LNCaP clone FGC (cell line): ENCODE measurements around the gene RFC5.
A peak's percentile ranks its signal among the peaks of the same experiment; 100 is the strongest.

Experiments
- DNase-seq: peaks from one replicate; pipeline ENCODE4 v3.0.0-alpha.2; 2011; ENCODE audit warnings: low read depth
- H3K4me3 ChIP-seq: 2 replicates; pipeline ENCODE4 v1.5.1; 2011; ENCODE audit warnings: mild to moderate bottlenecking, low read depth, low read length, control low read depth
- CTCF ChIP-seq: IDR thresholded peaks from 2 replicates; pipeline ENCODE4 v1.5.1; 2012; ENCODE audit warnings: mild to moderate bottlenecking; ENCODE audit not compliant: control insufficient read depth, insufficient read depth; ENCODE audit errors: extremely low read depth

The RFC5 gene

DNA sequence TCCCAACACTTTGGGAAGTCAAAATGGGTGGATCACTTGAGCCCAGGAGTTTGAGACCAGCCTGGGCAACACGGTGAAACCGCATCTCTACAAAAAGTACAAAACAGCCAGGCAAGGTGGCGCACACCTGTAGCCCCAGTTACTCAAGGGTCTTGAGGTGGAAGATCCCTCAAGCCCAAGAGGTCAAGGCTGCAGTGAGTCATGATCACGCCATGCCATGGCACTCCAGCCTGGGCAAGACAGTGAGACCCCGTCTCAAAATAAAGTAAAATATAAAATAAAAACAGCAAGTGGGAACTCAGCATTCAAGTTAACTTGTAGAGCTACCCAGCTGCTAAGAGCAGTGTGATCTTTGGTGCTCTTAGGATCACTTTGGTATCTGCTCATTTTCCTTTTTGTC is 12.7 kb downstream of the RFC5 start:
- no peak for DNase-seq
- no peak for TF ChIP-seq CTCF
- H3K4me3 ChIP-seq: no peak overlapping the region

DNA sequence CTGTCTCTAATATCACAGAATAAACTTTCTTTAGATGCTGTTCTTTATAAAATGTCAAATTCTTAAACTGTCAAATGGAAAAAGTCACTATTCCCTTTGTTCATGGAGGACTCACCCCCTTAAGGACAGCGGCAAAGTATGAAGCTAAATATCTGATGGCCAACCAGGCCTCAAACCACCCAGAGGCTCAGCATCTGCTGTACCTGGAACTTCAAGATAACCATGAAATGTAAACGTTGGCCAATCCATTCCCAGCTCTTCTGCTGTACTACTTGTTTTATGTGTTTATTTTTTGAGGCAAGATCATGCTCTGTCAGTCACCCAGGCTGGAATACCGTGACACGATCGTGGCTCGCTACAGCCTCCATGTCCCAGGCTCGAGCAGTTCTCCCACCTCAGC is 15.7 kb downstream of the RFC5 start:
- no peak for TF ChIP-seq CTCF
- H3K4me3 ChIP-seq: no peak overlapping the region

GRCh38 chr12:118033323-118033722 is 16.8 kb downstream of the RFC5 start:
- H3K4me3 ChIP-seq: no peak overlapping the region
- DNase-seq: no peak
- no peak for TF ChIP-seq CTCF

More for the DNA sequence above, 15.7 kb downstream of the RFC5 start:
- DNase-seq: no peak

- DNase-seq: no peak
- no peak overlapping the region for H3K4me3 ChIP-seq
- TF ChIP-seq CTCF: no peak
Measured at GRCh38 chr12:118033902-118034301, 17.4 kb downstream of the RFC5 start.

GRCh38 chr12:118034429-118035189 is 18.1 kb downstream of the RFC5 start:
- no peak overlapping the region for H3K4me3 ChIP-seq
- no peak for DNase-seq
- TF ChIP-seq CTCF: peak; percentile 56

DNA sequence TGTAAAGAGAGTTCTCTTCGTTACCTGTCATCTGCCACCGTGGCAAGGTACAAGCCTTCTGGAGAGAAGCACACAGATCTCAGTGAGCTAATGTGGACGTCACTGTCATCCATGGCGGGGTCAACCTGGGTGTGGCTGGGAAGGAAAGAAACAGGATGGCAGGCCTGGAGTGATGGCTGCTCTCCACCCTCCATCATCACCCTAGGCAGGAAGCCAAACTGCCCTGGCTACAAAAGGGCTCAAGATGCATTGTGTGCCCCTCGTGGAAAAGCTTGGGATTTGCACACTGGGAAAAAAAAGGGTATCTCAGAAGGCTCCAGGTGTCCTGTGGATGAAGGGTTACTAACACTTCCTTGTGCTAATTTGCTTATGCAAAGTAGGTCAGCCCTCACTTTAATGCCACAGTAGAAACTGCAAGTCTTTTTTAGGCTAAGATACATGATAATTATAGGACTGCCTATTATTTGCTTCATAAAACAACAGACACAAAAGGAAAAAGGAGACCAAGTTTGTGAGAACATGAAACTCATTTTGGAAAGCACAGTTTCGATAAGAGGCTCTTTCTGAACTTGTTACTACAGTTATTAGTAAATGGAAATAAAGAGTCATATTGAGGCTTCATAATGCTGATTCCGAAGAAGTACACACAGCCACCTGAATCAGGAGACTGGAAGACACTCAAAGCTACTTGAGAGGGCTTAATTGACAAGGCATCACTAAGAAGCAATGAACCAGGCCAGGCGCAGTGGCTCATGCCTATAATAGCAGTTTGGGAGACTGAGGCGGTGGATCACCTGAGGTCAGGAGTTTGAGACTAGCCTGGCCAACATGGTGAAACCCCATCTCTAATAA is 18.9 kb downstream of the RFC5 start:
- no peak overlapping the region for H3K4me3 ChIP-seq
- 0 out of 2 replicates have a peak, but pooled peaks have one; percentile 15 for TF ChIP-seq CTCF
- no peak for DNase-seq
